DOHH2 (cell line): ENCODE results near the gene RABL6.

Experiments used
- H3F3A ChIP-seq: fragments of 200-600 bp; sonication (generic), shearing (Covaris generic); 2 replicates; pipeline ENCODE4 v1.6.0; 2016; ENCODE audit warnings: antibody characterized with exemption, mild to moderate bottlenecking; ENCODE audit not compliant: control insufficient read depth, insufficient read depth
- H3K27ac ChIP-seq: fragments of 200-600 bp; sonication (generic); 2 replicates; pipeline ENCODE4 v1.5.1; 2014; ENCODE audit warnings: low read depth, mild to moderate bottlenecking, low read length, moderate library complexity
- H3K27me3 ChIP-seq: fragments of 200-600 bp; sonication (generic); 2 replicates; pipeline ENCODE4 v1.6.1; 2014; ENCODE audit warnings: mild to moderate bottlenecking, low read length, mixed read lengths; ENCODE audit not compliant: control insufficient read depth
- H3K36me3 ChIP-seq: fragments of 200-600 bp; sonication (generic); 2 replicates; pipeline ENCODE4 v1.6.1; 2014; ENCODE audit warnings: mild to moderate bottlenecking, low read length, moderate library complexity, mixed read lengths; ENCODE audit not compliant: control insufficient read depth
- H3K4me1 ChIP-seq: fragments of 200-600 bp; sonication (generic); 2 replicates; pipeline ENCODE4 v1.6.1; 2014; ENCODE audit warnings: mild to moderate bottlenecking, low read length, mixed read lengths; ENCODE audit not compliant: control insufficient read depth
- H3K4me2 ChIP-seq: fragments of 200-600 bp; sonication (generic); 2 replicates; pipeline ENCODE4 v1.6.0; 2014; ENCODE audit warnings: mild to moderate bottlenecking, low read length, moderate library complexity
- H3K4me3 ChIP-seq: fragments of 200-600 bp; sonication (generic); 2 replicates; pipeline ENCODE4 v1.5.1; 2014; ENCODE audit warnings: mild to moderate bottlenecking, low read length, mixed read lengths
- H3K79me2 ChIP-seq: fragments of 200-600 bp; sonication (generic); 2 replicates; pipeline ENCODE4 v1.6.1; 2014; ENCODE audit warnings: mild to moderate bottlenecking, low read length, mixed read lengths; ENCODE audit not compliant: control insufficient read depth
- H3K9me2 ChIP-seq: fragments of 200-600 bp; sonication (generic); replicated peaks from 2 replicates; pipeline ENCODE4 v1.6.1; 2014; ENCODE audit warnings: mild to moderate bottlenecking, low read length, mixed read lengths; ENCODE audit not compliant: control insufficient read depth
- H3K9me3 ChIP-seq: fragments of 200-600 bp; sonication (generic); 2 replicates; pipeline ENCODE4 v1.6.1; 2014; ENCODE audit warnings: antibody characterized with exemption, low read length, mixed read lengths; ENCODE audit not compliant: control insufficient read depth, insufficient read depth
- H4K20me1 ChIP-seq: fragments of 200-600 bp; sonication (generic); 2 replicates; pipeline ENCODE4 v1.6.0; 2014; ENCODE audit warnings: low read depth, mild to moderate bottlenecking, antibody characterized with exemption, low read length, moderate library complexity; ENCODE audit not compliant: control insufficient read depth, insufficient read depth
- CTCF ChIP-seq: fragments of 200-600 bp; sonication (generic); IDR thresholded peaks from one replicate; pipeline ENCODE4 v1.5.1; 2014; ENCODE audit warnings: antibody characterized with exemption, mild to moderate bottlenecking, low read depth, low read length; ENCODE audit not compliant: poor library complexity, severe bottlenecking
- EZH2phosphoT487 ChIP-seq: fragments of 200-600 bp; sonication (generic); IDR thresholded peaks from 2 replicates; pipeline ENCODE4 v1.6.1; 2017; ENCODE audit warnings: borderline replicate concordance, mild to moderate bottlenecking, antibody characterized with exemption, low read length, moderate library complexity, mixed read lengths

RABL6 gene

GRCh38 chr9:136857166-136857565 is 49.4 kb downstream of the RABL6 start:
- Histone ChIP-seq H3K79me2 (no peaks in the 10 kb centered on the region), H3K27me3 (no peaks in the 10 kb centered on the region), H3F3A (no peaks in the 10 kb centered on the region), H3K9me2 (no peaks in the 10 kb centered on the region), H3K4me1 (peaks cover 6% of the 10 kb centered on the region), H3K36me3 (peaks cover 14% of the 10 kb centered on the region), H3K4me3 (no peak overlapping the region), H3K9me3 (no peaks in the 10 kb centered on the region), H3K4me2 (no peak overlapping the region), H4K20me1 (no peaks in the 10 kb centered on the region), H3K27ac (no peak overlapping the region)
- TF ChIP-seq CTCF (no peak), EZH2phosphoT487 (no peak)

GRCh38 chr9:136857581-136858412 is 50.0 kb downstream of the RABL6 start:
- H3K4me1 ChIP-seq, result peaks cover 6% of the 10 kb centered on the region
- H3K27ac ChIP-seq, result no peak overlapping the region
- no peaks in the 10 kb centered on the region for H3K79me2 ChIP-seq
- peaks cover 20% of the 10 kb centered on the region for H3K36me3 ChIP-seq
- no peaks in the 10 kb centered on the region for H3K27me3 ChIP-seq
- TF ChIP-seq EZH2phosphoT487, result no peak
- TF ChIP-seq CTCF, result no peak
- no peaks in the 10 kb centered on the region for H3K9me2 ChIP-seq
- H4K20me1 ChIP-seq, result no peaks in the 10 kb centered on the region
- no peak overlapping the region for H3K4me3 ChIP-seq
- no peaks in the 10 kb centered on the region for H3K9me3 ChIP-seq
- H3F3A ChIP-seq, result no peaks in the 10 kb centered on the region
- H3K4me2 ChIP-seq, result no peak overlapping the region

GRCh38 chr9:136858452-136858843 is 50.7 kb downstream of the RABL6 start:
- Histone ChIP-seq H3K27me3 (no peaks in the 10 kb centered on the region), H3K4me1 (peaks cover 6% of the 10 kb centered on the region), H3K4me2 (no peak overlapping the region), H3K9me2 (no peaks in the 10 kb centered on the region), H3K9me3 (no peaks in the 10 kb centered on the region), H3F3A (no peaks in the 10 kb centered on the region), H3K36me3 (peaks cover 26% of the 10 kb centered on the region), H3K27ac (no peak overlapping the region), H3K4me3 (no peak overlapping the region), H4K20me1 (no peaks in the 10 kb centered on the region), H3K79me2 (no peaks in the 10 kb centered on the region)
- TF ChIP-seq EZH2phosphoT487 (no peak), CTCF (no peak)
